ENCODE results near the gene EYS. TPM values are rescaled to one million over a fixed set of nuclear protein-coding genes. Genes with fewer than 3 reads are reported as not detected.
"Not testable (repeated sequence)": the region's sequence is repeated elsewhere in the genome, so short reads cannot be mapped to it uniquely, and the experiment has no call there.

Gene EYS
- total RNA-seq, 1 donor from 2014 or later, result not detected

- intact Hi-C loops (cut with DNase I), result no loop called here
- H3K4me3 ChIP-seq, result no peak overlapping the region
These were observed 702.7 kb downstream of the EYS start for GRCh38 chr6:65004283-65004682.

GRCh38 chr6:65002882-65003281 is 704.1 kb downstream of the EYS start:
- H3K27ac ChIP-seq; H3K9me3 ChIP-seq; H3K27me3 ChIP-seq; intact Hi-C loops (cut with DNase I); H3K4me3 ChIP-seq; H3K36me3 ChIP-seq; H3K4me1 ChIP-seq; DNase-seq (ENCODE audit: low spot score in 2 of 2): not testable (repeated sequence)

More at GRCh38 chr6:65004283-65004682, 702.7 kb downstream of the EYS start:
- no peak overlapping the region for H3K27ac ChIP-seq
- no peaks in the 10 kb centered on the region for H3K4me1 ChIP-seq
- DNase-seq (ENCODE audit: low spot score in 2 of 2), result no peak
- TF ChIP-seq CTCF (IDR thresholded peaks at IDR 0.05), result no peak
- H3K27me3 ChIP-seq, result no peaks in the 10 kb centered on the region
- H3K9me3 ChIP-seq, result no peaks in the 10 kb centered on the region
- no peaks in the 10 kb centered on the region for H3K36me3 ChIP-seq

GRCh38 chr6:65000815-65001214 is 706.2 kb downstream of the EYS start:
- Histone ChIP-seq H3K27me3 (no peaks in the 10 kb centered on the region), H3K4me1 (no peaks in the 10 kb centered on the region), H3K4me3 (no peak overlapping the region), H3K36me3 (no peaks in the 10 kb centered on the region), H3K27ac (no peak overlapping the region), H3K9me3 (no peaks in the 10 kb centered on the region)
- no peak for DNase-seq (ENCODE audit: low spot score in 2 of 2)
- intact Hi-C loops (cut with DNase I), result no loop called here
- TF ChIP-seq CTCF (IDR thresholded peaks at IDR 0.05), result no peak

GRCh38 chr6:64998204-64998603 is 708.8 kb downstream of the EYS start:
- Histone ChIP-seq H3K27me3 (no peaks in the 10 kb centered on the region), H3K36me3 (no peaks in the 10 kb centered on the region), H3K4me3 (no peak overlapping the region), H3K4me1 (no peaks in the 10 kb centered on the region), H3K9me3 (no peaks in the 10 kb centered on the region), H3K27ac (no peak overlapping the region)
- DNase-seq (ENCODE audit: low spot score in 2 of 2), result no peak
- TF ChIP-seq CTCF (IDR thresholded peaks at IDR 0.05), result no peak
- intact Hi-C loops (cut with DNase I), result no loop called here

- no peaks in the 10 kb centered on the region for H3K4me1 ChIP-seq
These were observed 710.7 kb downstream of the EYS start for GRCh38 chr6:64996301-64996700.

GRCh38 chr6:64990652-64991304 is 716.2 kb downstream of the EYS start:
- no peak for TF ChIP-seq CTCF (IDR thresholded peaks at IDR 0.05)
- Histone ChIP-seq H3K4me3 (no peak overlapping the region), H3K4me1 (no peaks in the 10 kb centered on the region), H3K9me3 (no peaks in the 10 kb centered on the region), H3K27ac (no peak overlapping the region), H3K36me3 (no peaks in the 10 kb centered on the region), H3K27me3 (no peaks in the 10 kb centered on the region)
- intact Hi-C loops (cut with DNase I), result no loop called here
- no peak for DNase-seq (ENCODE audit: low spot score in 2 of 2)

More at GRCh38 chr6:64996301-64996700, 710.7 kb downstream of the EYS start:
- Histone ChIP-seq H3K27me3 (no peaks in the 10 kb centered on the region), H3K36me3 (no peaks in the 10 kb centered on the region), H3K9me3 (no peaks in the 10 kb centered on the region), H3K4me3 (no peak overlapping the region), H3K27ac (no peak overlapping the region)
- TF ChIP-seq CTCF (IDR thresholded peaks at IDR 0.05), result no peak
- no peak for DNase-seq (ENCODE audit: low spot score in 2 of 2)
- intact Hi-C loops (cut with DNase I), result no loop called here

Data from ascending aorta (tissue), 2 donors.